Right hindlimb (tissue), 1 donor: ENCODE measurements around the gene SWT1.
"Not testable (repeated sequence)": the region's sequence is repeated elsewhere in the genome, so short reads cannot be mapped to it uniquely, and the experiment has no call there.

Experiments used
- DNase-seq: peaks from one replicate; pipeline ENCODE4 v3.0.0-alpha.2; 2018

SWT1 gene

GRCh38 chr1:185291652-185292051 lies 134.7 kb downstream of the SWT1 start:
- no peak for DNase-seq

- no peak for DNase-seq
Observed at GRCh38 chr1:185292237-185292636, 135.3 kb downstream of the SWT1 start.

GRCh38 chr1:185293967-185294542 lies 137.1 kb downstream of the SWT1 start:
- no peak for DNase-seq

- no peak for DNase-seq
Observed at GRCh38 chr1:185295091-185295490, 138.1 kb downstream of the SWT1 start.

GRCh38 chr1:185297982-185298381 lies 141.0 kb downstream of the SWT1 start:
- DNase-seq: no peak

GRCh38 chr1:185300152-185300551 lies 143.2 kb downstream of the SWT1 start:
- DNase-seq: no peak

GRCh38 chr1:185305419-185305818 lies 148.5 kb downstream of the SWT1 start:
- no peak for DNase-seq

GRCh38 chr1:185308126-185308525 lies 151.2 kb downstream of the SWT1 start:
- DNase-seq: no peak

- DNase-seq: no peak
Observed at GRCh38 chr1:185309566-185309965, 152.6 kb downstream of the SWT1 start.

GRCh38 chr1:185311589-185312225 lies 154.7 kb downstream of the SWT1 start:
- DNase-seq: no peak

- no peak for DNase-seq
Observed at GRCh38 chr1:185312361-185313138, 155.6 kb downstream of the SWT1 start.

GRCh38 chr1:185314411-185314810 lies 157.4 kb downstream of the SWT1 start:
- no peak for DNase-seq

- no peak for DNase-seq
Observed at GRCh38 chr1:185315445-185316071, 158.6 kb downstream of the SWT1 start.

- DNase-seq: peak; percentile 97
Observed at GRCh38 chr1:185316163-185317033, 159.4 kb downstream of the SWT1 start.

GRCh38 chr1:185317034-185317885 lies 160.3 kb downstream of the SWT1 start, which contains the start of gene IVNS1ABP:
Gene IVNS1ABP, minus strand, starts transcription at chr1:185317243. Its CDS starts 7,750 bp downstream, at chr1:185309493.
- peak; percentile 99 for DNase-seq

- no peak for DNase-seq
Observed at GRCh38 chr1:185317886-185318310, 160.9 kb downstream of the SWT1 start.

GRCh38 chr1:185318431-185319138 lies 161.6 kb downstream of the SWT1 start:
- no peak for DNase-seq

GRCh38 chr1:185319139-185319475 lies 162.1 kb downstream of the SWT1 start:
- no peak for DNase-seq

GRCh38 chr1:185321104-185321503 lies 164.1 kb downstream of the SWT1 start:
- not testable (repeated sequence) for DNase-seq

- not testable (repeated sequence) for DNase-seq
Observed at GRCh38 chr1:185321653-185322221, 164.8 kb downstream of the SWT1 start.
